RCC 7860 (cell line): ENCODE measurements around the gene PDIA5.

Source experiments
- DNase-seq: peaks from one replicate; pipeline ENCODE4 v3.0.0-alpha.2; 2015; ENCODE audit warnings: low spot score
- FAIRE-seq: peaks from 2 replicates; lab custom pipeline; 2012; peaks lifted over from hg19 to GRCh38; lab: Jason Lieb, UNC

The PDIA5 gene

GRCh38 chr3:123066896-123067688, at the start of gene PDIA5:
TSS of gene PDIA5 (plus strand) at chr3:123067025. CDS start at chr3:123067165, 140 bp downstream.
- FAIRE-seq, result no peak
- DNase-seq, result peak; percentile 83

GRCh38 chr3:123018683-123019082, 48.1 kb upstream of the PDIA5 start:
- FAIRE-seq, result no peak

GRCh38 chr3:123019161-123019560, 47.7 kb upstream of the PDIA5 start:
- DNase-seq, result no peak
- no peak for FAIRE-seq

More at GRCh38 chr3:123018683-123019082, 48.1 kb upstream of the PDIA5 start:
- DNase-seq, result no peak

DNA sequence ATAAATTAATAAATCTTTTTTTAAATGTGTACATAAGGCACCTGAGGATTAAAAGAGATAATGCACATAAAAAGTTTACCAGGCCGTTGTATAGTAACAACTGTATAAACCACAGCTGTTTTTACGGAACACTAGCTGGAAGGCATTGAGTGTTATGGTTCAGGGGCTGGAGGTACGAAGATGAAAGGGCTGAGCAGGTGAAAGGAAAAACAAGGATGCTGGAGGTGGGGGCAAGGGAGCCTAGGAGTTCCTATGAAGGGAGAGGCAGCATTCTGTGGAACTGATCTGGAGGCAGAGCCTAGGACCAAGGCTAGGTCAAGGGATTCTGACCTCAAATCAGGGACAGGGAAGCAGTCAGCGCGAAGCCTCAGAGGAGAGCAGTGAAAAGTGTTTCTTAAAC, 47.2 kb upstream of the PDIA5 start:
- no peak for DNase-seq
- FAIRE-seq, result no peak

GRCh38 chr3:123020709-123021108, 46.1 kb upstream of the PDIA5 start:
- FAIRE-seq (no peak), DNase-seq (no peak)

DNA sequence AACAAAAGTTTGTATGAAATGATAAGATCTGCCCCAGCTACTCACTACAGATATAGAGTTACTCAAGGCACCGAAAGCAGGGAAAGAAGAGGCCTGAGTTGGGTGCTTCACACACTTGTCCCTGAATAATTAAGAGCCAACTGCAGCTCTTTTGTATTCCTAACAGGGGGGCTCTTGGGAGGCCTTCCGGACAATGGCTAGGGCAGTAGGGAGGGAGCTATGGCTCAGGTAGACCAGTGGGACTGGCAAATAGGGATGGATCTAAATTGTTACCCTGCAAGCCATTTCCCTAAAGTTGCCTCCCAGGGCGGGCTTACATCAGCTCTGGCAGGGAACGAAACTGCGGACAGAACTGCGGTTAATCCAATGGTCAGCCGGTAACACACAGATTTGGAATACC, 45.4 kb upstream of the PDIA5 start:
- FAIRE-seq, result no peak

GRCh38 chr3:123021996-123022510, 44.8 kb upstream of the PDIA5 start:
- DNase-seq (no peak), FAIRE-seq (no peak)

More for the DNA sequence above, 45.4 kb upstream of the PDIA5 start:
- no peak for DNase-seq

GRCh38 chr3:123024056-123024455, 42.8 kb upstream of the PDIA5 start:
- no peak for DNase-seq
- no peak for FAIRE-seq

- no peak for FAIRE-seq
- no peak for DNase-seq
These were observed 40.9 kb upstream of the PDIA5 start for GRCh38 chr3:123025642-123026521.

GRCh38 chr3:123026565-123027291, 40.1 kb upstream of the PDIA5 start:
- no peak for FAIRE-seq
- no peak for DNase-seq

DNA sequence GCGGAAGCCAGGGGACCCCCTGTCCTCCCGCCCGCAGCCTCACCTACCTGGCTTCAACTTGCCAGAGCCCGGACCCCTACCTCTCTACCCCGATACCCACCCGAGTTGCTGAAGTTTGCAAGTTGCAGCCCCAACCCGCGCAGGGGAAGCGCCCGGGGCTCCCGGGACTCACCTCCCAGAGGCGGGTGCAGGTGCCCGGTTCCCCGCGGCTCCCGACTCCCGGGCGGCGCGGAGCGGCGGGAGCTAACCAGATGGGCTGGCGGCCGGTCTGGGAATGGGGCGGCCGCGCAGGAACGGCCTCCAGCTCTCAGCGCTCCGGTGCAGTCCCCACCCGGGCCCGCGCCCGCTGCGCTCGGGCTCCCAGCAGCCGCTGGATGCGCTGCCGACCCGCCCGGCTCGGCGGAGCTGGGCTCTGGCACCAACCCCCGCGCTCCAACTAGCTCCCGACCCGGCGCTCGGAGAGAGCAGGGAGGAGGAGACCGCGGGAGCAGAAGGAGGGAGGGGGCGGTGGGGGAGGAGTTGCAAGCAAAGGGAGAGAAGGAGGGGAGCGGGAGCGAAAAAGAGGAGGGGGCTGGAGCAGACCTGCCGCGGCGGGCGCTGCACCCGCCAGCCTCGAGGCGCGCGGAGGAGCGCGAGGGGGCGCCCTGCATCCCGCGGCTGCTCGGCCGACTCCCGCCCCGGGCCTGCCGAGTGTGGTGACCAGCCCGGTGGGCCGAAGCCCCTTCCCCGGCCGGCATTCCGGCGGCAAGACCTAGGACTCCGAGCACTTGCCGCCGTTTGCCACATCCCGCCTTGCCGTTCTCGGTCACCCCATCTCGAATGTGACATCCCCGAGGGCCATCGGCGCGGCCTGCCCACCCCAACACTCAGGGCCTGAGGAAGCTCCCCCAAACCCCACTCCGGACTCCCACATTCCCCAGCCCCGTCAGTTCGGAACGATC, 39.3 kb upstream of the PDIA5 start, which contains the start of gene SEMA5B:
Gene SEMA5B (minus strand): TSS at position 472 of the 941 bp plus-strand sequence. CDS start 66,500 bp downstream, outside the sequence.
- no peak for DNase-seq
- no peak for FAIRE-seq

GRCh38 chr3:123028233-123028828, 38.5 kb upstream of the PDIA5 start:
- DNase-seq, result peak; percentile 51
- peak; percentile 84 for FAIRE-seq

- FAIRE-seq, result no peak
- DNase-seq, result no peak
These were observed 35.8 kb upstream of the PDIA5 start for GRCh38 chr3:123031051-123031450.

GRCh38 chr3:123032057-123032456, 34.8 kb upstream of the PDIA5 start:
- no peak for FAIRE-seq
- DNase-seq, result no peak

DNA sequence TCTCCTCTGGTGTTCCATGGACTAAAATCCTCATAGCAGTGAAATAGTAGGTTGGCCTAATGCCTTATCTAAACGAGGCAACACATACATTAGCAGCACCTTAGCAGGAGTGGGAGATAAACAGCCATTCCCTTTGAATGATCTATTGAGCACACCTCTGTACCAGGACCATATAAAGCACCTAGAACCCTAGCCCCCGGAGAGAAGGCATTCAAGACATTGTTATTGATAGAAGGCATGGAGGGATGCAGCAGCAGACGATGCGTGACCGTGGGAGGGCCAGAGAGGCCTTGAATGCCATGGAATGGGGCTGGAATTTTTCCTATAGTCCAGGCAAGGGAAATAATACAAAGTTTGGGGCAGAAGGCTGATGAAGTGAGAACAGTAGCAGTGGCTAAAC, 32.7 kb upstream of the PDIA5 start:
- FAIRE-seq (no peak), DNase-seq (no peak)

GRCh38 chr3:123034996-123035395, 31.8 kb upstream of the PDIA5 start:
- no peak for DNase-seq
- FAIRE-seq, result no peak

- DNase-seq (no peak), FAIRE-seq (no peak)
These were observed 30.3 kb upstream of the PDIA5 start for GRCh38 chr3:123036352-123037014.

GRCh38 chr3:123037015-123037375, 29.8 kb upstream of the PDIA5 start:
- no peak for FAIRE-seq
- DNase-seq, result no peak

DNA sequence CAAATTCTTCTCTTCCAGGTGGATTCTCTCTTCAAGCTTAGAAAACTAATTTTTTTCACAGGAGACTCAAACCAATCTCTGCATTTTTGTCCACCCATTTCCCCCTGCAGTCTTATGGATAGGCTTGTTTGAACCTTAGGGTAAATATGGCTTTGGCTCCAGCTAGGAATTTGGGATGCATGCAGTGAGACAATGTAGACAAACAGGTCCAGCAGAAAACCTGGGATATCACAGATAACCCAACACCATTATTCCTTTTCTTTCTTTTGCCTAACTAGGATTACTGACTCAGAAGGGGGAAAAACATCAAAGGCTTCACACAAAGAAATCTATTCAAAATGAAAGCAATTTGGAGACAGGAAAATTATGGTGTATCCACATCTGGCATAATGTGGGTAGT, 28.1 kb upstream of the PDIA5 start:
- no peak for DNase-seq
- no peak for FAIRE-seq
